Measurements from ENCODE around the gene MKRN2. TPM values are rescaled to one million over a fixed set of nuclear protein-coding genes. Genes with fewer than 3 reads are reported as not detected.

The MKRN2 gene
- total and polyA plus RNA-seq, 2 of the 13 experiments (the other 11 are each of a cell fraction or from before 2014, with no cell fraction given), result 25.5 to 34.3 TPM

GRCh38 chr3:12591456-12591855, 34.6 kb downstream of the MKRN2 start (continued):
- no peak for TF ChIP-seq PAXIP1 (CRISPR knock-in tag; conservative IDR thresholded peaks at IDR 0.05)
- no peak for TF ChIP-seq ZNF354B (CRISPR knock-in tag; IDR thresholded peaks at IDR 0.05)
- no peak for TF ChIP-seq ZNF572 (CRISPR knock-in tag; IDR thresholded peaks at IDR 0.05)
- TF ChIP-seq ZFAT (CRISPR knock-in tag; conservative IDR thresholded peaks at IDR 0.05), result no peak
- TF ChIP-seq REXO4 (CRISPR knock-in tag; IDR thresholded peaks at IDR 0.05; ENCODE audit: borderline replicate concordance), result no peak
- no peak for TF ChIP-seq ZNF576 (CRISPR knock-in tag; IDR thresholded peaks at IDR 0.05)
- no peak for TF ChIP-seq TBX2 (CRISPR knock-in tag; IDR thresholded peaks at IDR 0.05; ENCODE audit: borderline replicate concordance)
- no peak for TF ChIP-seq MED8 (CRISPR knock-in tag; IDR thresholded peaks at IDR 0.05; ENCODE audit: insufficient replicate concordance)
- TF ChIP-seq ZFP36L1 (CRISPR knock-in tag; IDR thresholded peaks at IDR 0.05), result no peak
- no peak for TF ChIP-seq ZHX2 (IDR thresholded peaks at IDR 0.05; ENCODE audit: low read depth)
- no peak for TF ChIP-seq ZHX2 (CRISPR knock-in tag; IDR thresholded peaks at IDR 0.05; ENCODE audit: borderline replicate concordance)
